Keratinocyte (primary cell): ENCODE data around the gene SLC17A4. TPM values are rescaled to one million over a fixed set of nuclear protein-coding genes. Genes with fewer than 3 reads are reported as not detected.

ENCODE experiments used
- DNase-seq: peaks from one replicate; pipeline ENCODE4 v3.0.0-alpha.2; 2011; ENCODE audit warnings: low read depth, missing footprints, low spot score
- FAIRE-seq: peaks from 2 replicates; lab custom pipeline; 2011; peaks lifted over from hg19 to GRCh38; lab: Jason Lieb, UNC
- H2AFZ ChIP-seq: 2 replicates; pipeline ENCODE4 v1.6.0; 2012; ENCODE audit warnings: low read length, control low read depth, inconsistent platforms; ENCODE audit not compliant: control insufficient read depth
- H3K27ac ChIP-seq: 2 replicates; pipeline ENCODE4 v1.5.1; 2011; ENCODE audit warnings: low read length; ENCODE audit not compliant: control insufficient read depth, insufficient read depth
- H3K27me3 ChIP-seq: 3 replicates; pipeline ENCODE4 v1.6.0; 2011; ENCODE audit warnings: low read length; ENCODE audit not compliant: control insufficient read depth, insufficient read depth; ENCODE audit errors: extremely low read depth
- H3K36me3 ChIP-seq, 2 experiments: 2 replicates in 1 of 2; 3 replicates in 1 of 2; pipeline ENCODE4 v1.5.1; 2011; ENCODE audit warnings: low read length in 2 of 2, mild to moderate bottlenecking in 1 of 2; ENCODE audit not compliant: control insufficient read depth in 2 of 2, insufficient read depth in 2 of 2; ENCODE audit errors: extremely low read depth in 1 of 2
- H3K4me1 ChIP-seq: 3 replicates; pipeline ENCODE4 v1.5.1; 2011; ENCODE audit warnings: low read length; ENCODE audit not compliant: control insufficient read depth, insufficient read depth; ENCODE audit errors: extremely low read depth
- H3K4me2 ChIP-seq: 3 replicates; pipeline ENCODE4 v1.6.0; 2011; ENCODE audit warnings: low read depth, low read length; ENCODE audit not compliant: control insufficient read depth, insufficient read depth; ENCODE audit errors: extremely low read depth
- H3K4me3 ChIP-seq, 3 experiments: fragments of 200-600 bp in 1 of 3; sonication (generic) in 1 of 3; 2 replicates in 2 of 3; 3 replicates in 1 of 3; pipeline ENCODE4 v1.5.1; 2011 to 2016; ENCODE audit warnings: low read length in 3 of 3, mild to moderate bottlenecking in 3 of 3, control low read depth in 2 of 3, inconsistent platforms in 1 of 3, low read depth in 1 of 3, mixed read lengths in 1 of 3, mixed run types in 1 of 3, moderate library complexity in 1 of 3; ENCODE audit not compliant: control insufficient read depth in 2 of 3, insufficient read depth in 2 of 3; ENCODE audit errors: extremely low read depth in 1 of 3
- H3K79me2 ChIP-seq: 2 replicates; pipeline ENCODE4 v1.6.0; 2012; ENCODE audit warnings: low read length; ENCODE audit not compliant: control insufficient read depth, insufficient read depth
- H3K9ac ChIP-seq: 3 replicates; pipeline ENCODE4 v1.6.0; 2011; ENCODE audit warnings: low read length; ENCODE audit not compliant: control insufficient read depth, insufficient read depth; ENCODE audit errors: extremely low read depth
- H3K9me1 ChIP-seq: 3 replicates; pipeline ENCODE4 v1.6.0; 2011; ENCODE audit warnings: low read length; ENCODE audit not compliant: control insufficient read depth, insufficient read depth; ENCODE audit errors: extremely low read depth
- H3K9me3 ChIP-seq: 2 replicates; pipeline ENCODE4 v1.5.1; 2012; ENCODE audit warnings: low read depth, low read length; ENCODE audit not compliant: control insufficient read depth
- H4K20me1 ChIP-seq: 3 replicates; pipeline ENCODE4 v1.6.0; 2011; ENCODE audit warnings: low read length; ENCODE audit not compliant: control insufficient read depth, insufficient read depth; ENCODE audit errors: extremely low read depth
- CTCF ChIP-seq, 3 experiments: IDR thresholded peaks in 1 of 3; conservative IDR thresholded peaks in 1 of 3; optimal IDR thresholded peaks in 1 of 3; 2 replicates in 2 of 3; 3 replicates in 1 of 3; pipeline versions ENCODE3 to v1.5.1; 2011; ENCODE audit warnings: low read length in 3 of 3, mild to moderate bottlenecking in 3 of 3, moderate library complexity in 2 of 3, control low read depth in 1 of 3, inconsistent platforms in 1 of 3; ENCODE audit not compliant: insufficient read depth in 2 of 3; ENCODE audit errors: extremely low read depth in 1 of 3
- EZH2 ChIP-seq: IDR thresholded peaks from one replicate; pipeline ENCODE4 v1.6.1; 2012; ENCODE audit warnings: inconsistent platforms, mild to moderate bottlenecking, low read length, moderate library complexity
- dilution Hi-C: fragments of 300-500 bp; cut with MboI; formaldehyde crosslinking; loops from one replicate; pipeline ENCODE4 v1.7.0; 2020; ENCODE audit warnings: low sequenced_read_pairs; ENCODE audit not compliant: extremely low pct_ligation_motif_present
- polyA plus RNA-seq, 5 experiments: library from polyadenylated mRNA; depleted of rRNA in 3 of 5; stranded (reverse) in 3 of 5; stranded (forward) in 1 of 5; unstranded in 1 of 5; fragments of >200 nt; gene quantifications; 1 replicate in 1 of 5; 2 replicates in 3 of 5; 3 replicates in 1 of 5; pipeline versions ENCODE4 v1.2.1 to v1.2.3, GENCODE V29; 2011 to 2012; ENCODE audit warnings: missing spikeins in 2 of 5, low read depth in 1 of 5, low replicate concordance in 1 of 5

The SLC17A4 gene
- polyA plus RNA-seq, 1 donor (not counting 4 experiments of a cell fraction or from before 2014, with no cell fraction given): not detected

DNA sequence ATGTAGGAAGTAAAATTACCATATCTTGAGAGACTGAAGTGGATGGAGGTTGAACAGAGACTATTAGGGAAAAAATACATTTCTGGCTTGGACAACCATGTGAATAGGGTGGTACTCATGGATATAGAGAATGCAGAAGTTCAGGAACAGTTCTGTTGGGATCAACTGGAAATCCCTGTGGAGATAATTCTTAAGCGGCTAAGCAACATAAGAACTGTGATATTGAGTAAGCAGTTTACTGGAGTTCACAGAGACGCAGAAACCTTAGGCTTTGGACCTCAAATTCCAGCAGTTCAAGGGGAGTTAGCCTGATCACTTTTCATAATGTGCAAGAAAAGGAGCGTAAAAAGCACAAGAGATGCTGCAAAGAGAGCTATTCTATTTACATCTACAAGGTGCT lies 23.6 kb upstream of the SLC17A4 start:
- H3K4me2 ChIP-seq: no peak overlapping the region
- H4K20me1 ChIP-seq: no peaks in the 10 kb centered on the region
- dilution Hi-C loops: no loop called here
- no peak overlapping the region for H2AFZ ChIP-seq
- no peaks in the 10 kb centered on the region for H3K79me2 ChIP-seq
- no peaks in the 10 kb centered on the region for H3K9me3 ChIP-seq
- H3K36me3 ChIP-seq: no peaks in the 10 kb centered on the region
- no peak for TF ChIP-seq EZH2
- TF ChIP-seq CTCF (optimal IDR thresholded peaks at IDR 0.05 in 1 of 3, IDR thresholded peaks at IDR 0.05 in 1 of 3, conservative IDR thresholded peaks at IDR 0.05 in 1 of 3; ENCODE audit: extremely low read depth in 1 of 3, insufficient read depth in 2 of 3, low read length in 3 of 3): no peak
- H3K4me3 ChIP-seq: no peak overlapping the region
- H3K9ac ChIP-seq: no peak overlapping the region
- DNase-seq (no peak), FAIRE-seq (no peak)
- H3K27ac ChIP-seq: no peak overlapping the region
- peaks cover 4% of the 10 kb centered on the region for H3K27me3 ChIP-seq
- H3K9me1 ChIP-seq: no peaks in the 10 kb centered on the region
- no peaks in the 10 kb centered on the region for H3K4me1 ChIP-seq

DNA sequence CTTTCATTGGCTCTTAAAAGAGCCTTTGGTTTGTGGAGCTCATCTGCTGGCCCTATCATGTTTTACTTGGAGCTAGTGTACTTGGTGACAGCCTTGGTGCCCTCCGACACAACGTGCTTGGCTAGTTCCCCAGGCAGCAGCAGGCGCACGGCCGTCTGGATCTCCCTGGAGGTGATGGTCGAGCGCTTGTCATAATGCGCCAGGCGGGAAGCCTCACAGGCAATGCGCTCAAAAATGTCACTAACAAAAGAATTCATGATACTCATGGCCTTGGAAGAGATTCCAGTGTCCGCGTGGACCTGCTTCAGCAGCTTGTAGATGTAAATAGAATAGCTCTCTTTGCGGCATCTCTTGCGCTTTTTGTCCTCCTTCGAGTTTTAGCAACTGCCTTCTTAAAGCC lies 22.8 kb upstream of the SLC17A4 start:
- no peaks in the 10 kb centered on the region for H4K20me1 ChIP-seq
- H3K9ac ChIP-seq: no peak overlapping the region
- no peak overlapping the region for H3K4me3 ChIP-seq
- no peak overlapping the region for H3K27ac ChIP-seq
- H3K36me3 ChIP-seq: no peaks in the 10 kb centered on the region
- H2AFZ ChIP-seq: no peak overlapping the region
- no peaks in the 10 kb centered on the region for H3K4me1 ChIP-seq
- no peak overlapping the region for H3K4me2 ChIP-seq
- no peaks in the 10 kb centered on the region for H3K9me1 ChIP-seq
- no peak for DNase-seq
- H3K79me2 ChIP-seq: no peaks in the 10 kb centered on the region
- no peaks in the 10 kb centered on the region for H3K9me3 ChIP-seq
- FAIRE-seq: no peak
- dilution Hi-C loops: no loop called here
- H3K27me3 ChIP-seq: peaks cover 4% of the 10 kb centered on the region
- TF ChIP-seq CTCF (optimal IDR thresholded peaks at IDR 0.05 in 1 of 3, IDR thresholded peaks at IDR 0.05 in 1 of 3, conservative IDR thresholded peaks at IDR 0.05 in 1 of 3; ENCODE audit: extremely low read depth in 1 of 3, insufficient read depth in 2 of 3, low read length in 3 of 3) (no peak), EZH2 (no peak)
